ENCODE data around the gene GALNT10. TPM values are rescaled to one million over a fixed set of nuclear protein-coding genes. Genes with fewer than 3 reads are reported as not detected.

Gene GALNT10
- total and polyA plus RNA-seq, 10 of the 15 experiments (the other 5 are each of a cell fraction or from before 2014, with no cell fraction given) = 3.9 to 35.4 (median 15.5) TPM

- ATAC-seq (no peak), DNase-seq (ENCODE audit: low read depth, low spot score) (no peak), FAIRE-seq (no peak)
- Histone ChIP-seq H3K9me3 (replicated peaks; ENCODE audit: control insufficient read depth, insufficient read depth, low read length) (no peaks in the 10 kb centered on the region), H3K9ac (ENCODE audit: control insufficient read depth, insufficient read depth, low read length) (no peak overlapping the region), H3K79me2 (ENCODE audit: control insufficient read depth, insufficient read depth, low read length) (no peaks in the 10 kb centered on the region), H3K36me3 (ENCODE audit: control insufficient read depth in 2 of 2, insufficient read depth in 2 of 2, low read length in 1 of 2) (no peaks in the 10 kb centered on the region; a peak in 1 of 4 replicates), H3K4me3 (no peak overlapping the region), H3K27ac (ENCODE audit: control insufficient read depth, insufficient read depth) (no peak overlapping the region), H3K4me1 (ENCODE audit: control insufficient read depth, insufficient read depth, low read length) (peaks cover 7% of the 10 kb centered on the region; the same call in 1 of the 2 replicates), H3K4me2 (ENCODE audit: control insufficient read depth, insufficient read depth) (no peak overlapping the region), H4K20me1 (ENCODE audit: control insufficient read depth, insufficient read depth) (no peaks in the 10 kb centered on the region), H3K27me3 (replicated peaks in 1 of 2; ENCODE audit: control insufficient read depth in 2 of 2, insufficient read depth in 2 of 2, low read length in 1 of 2) (no peaks in the 10 kb centered on the region), H2AFZ (ENCODE audit: control insufficient read depth, low read depth, low read length) (no peak overlapping the region)
- ChIA-PET POLR2A (no interaction called here), CTCF (no interaction called here), RAD21 (ENCODE audit: unreplicated experiment) (interaction anchor here (1.2 kb wide), 1 partner anchor 33 kb away, joined by 4 read pairs; no protein-coding TSS in a partner anchor), SMC1A (ENCODE audit: uncharacterized antibody, unreplicated experiment) (interaction anchor here (0.8 to 0.9 kb wide), 2 partner anchors 10 to 13 kb away, joined by 3 read pairs; no protein-coding TSS in a partner anchor)
- no TSS peak for BruUV-seq (replicated peaks)
- in situ Hi-C loops (cut with MboI) = no loop called here
- no peak for TF ChIP-seq KLF5 (IDR thresholded peaks at IDR 0.05; ENCODE audit: partially characterized antibody)
- TF ChIP-seq GABPA (IDR thresholded peaks at IDR 0.05; ENCODE audit: low read depth) = no peak
- no peak for TF ChIP-seq SMAD1 (IDR thresholded peaks at IDR 0.05; ENCODE audit: low read depth, partially characterized antibody)
- TF ChIP-seq RELB (IDR thresholded peaks at IDR 0.05; ENCODE audit: low read depth) = no peak
- no peak for TF ChIP-seq YY1 (IDR thresholded peaks at IDR 0.05; ENCODE audit: low read depth, low read length)
- no peak for TF ChIP-seq BCLAF1 (IDR thresholded peaks at IDR 0.05)
- no peak for TF ChIP-seq EGR1 (IDR thresholded peaks at IDR 0.05; ENCODE audit: borderline replicate concordance in 1 of 2, low read depth in 2 of 2, low read length in 2 of 2)
- TF ChIP-seq EZH2 (IDR thresholded peaks at IDR 0.05; ENCODE audit: borderline replicate concordance, control insufficient read depth, low read depth, low read length) = no peak
- TF ChIP-seq ZNF622 (IDR thresholded peaks at IDR 0.05) = no peak
- TF ChIP-seq LARP7 (IDR thresholded peaks at IDR 0.05) = no peak
- TF ChIP-seq ZNF207 (IDR thresholded peaks at IDR 0.05; ENCODE audit: borderline replicate concordance) = no peak
- TF ChIP-seq SIX5 (IDR thresholded peaks at IDR 0.05; ENCODE audit: low read depth, low read length, severe bottlenecking) = no peak
- TF ChIP-seq TARDBP (IDR thresholded peaks at IDR 0.05; ENCODE audit: borderline replicate concordance) = no peak
- no peak for TF ChIP-seq POLR2AphosphoS2 (IDR thresholded peaks at IDR 0.05; ENCODE audit: low read depth, low read length)
- TF ChIP-seq DPF2 (IDR thresholded peaks at IDR 0.05) = no peak
- WGBS (ENCODE audit: insufficient coverage, insufficient replicate concordance, low lambda C conversion rate, missing lambda C conversion rate) = 94% methylated on average over 11 of the region's 11 CpGs
- intact Hi-C loops (cut with micrococcal nuclease; ENCODE audit: unreplicated experiment) = no loop called here
Observed at GRCh38 chr5:154352960-154353548, 162.5 kb downstream of the GALNT10 start.
